ENCODE data around the gene RBM17.

- TF ChIP-seq YY1 (IDR thresholded peaks at IDR 0.05; ENCODE audit: extremely low read depth, insufficient replicate concordance, low read depth, low read length) (peak; percentile 13), POLR2A (IDR thresholded peaks at IDR 0.05; ENCODE audit: borderline replicate concordance, extremely low read depth, insufficient read depth, insufficient read length) (no peak), CTCF (IDR thresholded peaks at IDR 0.05 in 2 of 3, conservative IDR thresholded peaks at IDR 0.05 in 1 of 3; ENCODE audit: borderline replicate concordance in 1 of 3, insufficient read depth in 1 of 3, low read depth in 2 of 3, low read length in 2 of 3) (no peak), JUND (IDR thresholded peaks at IDR 0.05) (no peak), CEBPB (IDR thresholded peaks at IDR 0.05; ENCODE audit: low read depth) (no peak), EZH2 (IDR thresholded peaks at IDR 0.05) (no peak), CBX3 (IDR thresholded peaks at IDR 0.05; ENCODE audit: low read depth) (peak; percentile 68), RAD21 (IDR thresholded peaks at IDR 0.05; ENCODE audit: low read depth) (no peak), MAX (IDR thresholded peaks at IDR 0.05) (peak; percentile 97), SIN3A (IDR thresholded peaks at IDR 0.05; ENCODE audit: low read depth) (peak; percentile 75), EZH2phosphoT487 (IDR thresholded peaks at IDR 0.05; ENCODE audit: borderline replicate concordance) (no peak), POLR2AphosphoS5 (IDR thresholded peaks at IDR 0.05; ENCODE audit: low read depth, low read length) (peak; percentile 90), EGR1 (IDR thresholded peaks at IDR 0.05; ENCODE audit: low read depth) (peak; percentile 48; the same call in 1 of the 2 replicates)
Measured at GRCh38 chr10:6163364-6164270, 74.8 kb downstream of the RBM17 start.

Measured in HCT116 (cell line).